NCI-H2107 treated with DMSO at 0.1 percent for 48 hours (cell line): ENCODE results near the gene CENATAC.
"Not testable (repeated sequence)": the region's sequence is repeated elsewhere in the genome, so short reads cannot be mapped to it uniquely, and the experiment has no call there.

Experiments
- DNase-seq: peaks from one replicate; lab custom pipeline; 2025; ENCODE audit not compliant: unreplicated experiment; lab: John Stamatoyannopoulos, UW

The CENATAC gene, protein sequence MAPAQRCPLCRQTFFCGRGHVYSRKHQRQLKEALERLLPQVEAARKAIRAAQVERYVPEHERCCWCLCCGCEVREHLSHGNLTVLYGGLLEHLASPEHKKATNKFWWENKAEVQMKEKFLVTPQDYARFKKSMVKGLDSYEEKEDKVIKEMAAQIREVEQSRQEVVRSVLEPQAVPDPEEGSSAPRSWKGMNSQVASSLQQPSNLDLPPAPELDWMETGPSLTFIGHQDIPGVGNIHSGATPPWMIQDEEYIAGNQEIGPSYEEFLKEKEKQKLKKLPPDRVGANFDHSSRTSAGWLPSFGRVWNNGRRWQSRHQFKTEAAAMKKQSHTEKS

DNA sequence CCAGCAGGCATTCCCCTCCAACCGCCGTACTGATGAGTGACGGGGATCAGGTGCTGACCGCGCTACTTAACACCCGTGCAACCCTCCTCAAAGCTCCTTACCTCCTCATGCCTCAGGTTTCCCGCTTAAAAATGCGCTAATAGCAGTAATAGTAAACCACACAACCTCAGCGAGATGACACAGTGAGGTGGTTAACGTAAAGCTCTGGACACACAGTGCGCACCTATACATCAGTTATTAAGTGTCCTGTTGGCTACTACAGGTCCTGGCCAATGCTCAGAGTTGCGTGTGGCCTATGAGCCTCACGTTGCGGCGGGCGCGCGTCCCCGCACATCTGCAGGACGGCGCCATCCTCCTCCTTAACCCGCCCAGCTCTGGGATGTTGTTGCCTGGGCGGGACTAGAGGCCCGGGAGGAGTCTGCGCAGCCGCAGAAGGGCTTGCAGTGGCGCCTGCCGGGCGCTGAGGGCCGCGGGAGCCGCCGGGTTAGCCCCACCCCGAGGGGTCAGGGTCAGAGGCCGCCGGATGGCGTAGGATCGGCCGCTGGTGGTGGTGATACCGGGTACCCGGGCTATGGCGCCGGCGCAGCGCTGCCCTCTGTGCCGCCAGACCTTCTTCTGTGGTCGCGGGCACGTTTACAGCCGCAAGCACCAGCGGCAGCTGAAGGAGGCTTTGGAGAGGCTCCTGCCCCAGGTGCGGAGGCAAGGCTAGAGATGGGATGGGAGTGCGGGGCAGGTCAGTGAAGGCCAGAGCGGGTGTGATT lies at the start of gene CENATAC:
CENATAC (plus strand) TSS at position 512 of the 761 bp plus-strand sequence; CDS start at position 572, 60 bp downstream.
- peak; percentile 85 for DNase-seq

DNA sequence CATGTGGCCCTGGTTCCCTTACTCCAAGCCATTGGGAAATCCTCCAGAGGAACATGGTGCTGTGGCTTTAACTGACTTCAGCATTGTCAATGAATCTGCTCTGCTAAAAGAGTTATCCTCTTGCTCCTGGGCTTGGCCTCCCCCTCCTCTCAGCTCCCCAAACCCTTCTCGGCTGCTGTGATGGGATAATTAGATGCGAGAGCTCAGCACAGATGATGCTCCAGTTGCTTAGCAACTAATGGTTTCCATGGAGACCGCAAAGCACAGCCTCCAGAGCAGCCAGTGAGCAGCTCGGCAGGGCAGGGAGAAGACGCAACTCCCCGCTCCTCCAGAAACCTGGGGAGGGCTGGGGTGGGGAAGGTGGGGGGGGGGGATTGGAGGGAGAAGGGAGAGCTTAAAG lies 44.7 kb upstream of the CENATAC start:
- DNase-seq: no peak

- DNase-seq: peak; percentile 43
Observed at GRCh38 chr11:118953976-118954375, 44.0 kb upstream of the CENATAC start.

DNA sequence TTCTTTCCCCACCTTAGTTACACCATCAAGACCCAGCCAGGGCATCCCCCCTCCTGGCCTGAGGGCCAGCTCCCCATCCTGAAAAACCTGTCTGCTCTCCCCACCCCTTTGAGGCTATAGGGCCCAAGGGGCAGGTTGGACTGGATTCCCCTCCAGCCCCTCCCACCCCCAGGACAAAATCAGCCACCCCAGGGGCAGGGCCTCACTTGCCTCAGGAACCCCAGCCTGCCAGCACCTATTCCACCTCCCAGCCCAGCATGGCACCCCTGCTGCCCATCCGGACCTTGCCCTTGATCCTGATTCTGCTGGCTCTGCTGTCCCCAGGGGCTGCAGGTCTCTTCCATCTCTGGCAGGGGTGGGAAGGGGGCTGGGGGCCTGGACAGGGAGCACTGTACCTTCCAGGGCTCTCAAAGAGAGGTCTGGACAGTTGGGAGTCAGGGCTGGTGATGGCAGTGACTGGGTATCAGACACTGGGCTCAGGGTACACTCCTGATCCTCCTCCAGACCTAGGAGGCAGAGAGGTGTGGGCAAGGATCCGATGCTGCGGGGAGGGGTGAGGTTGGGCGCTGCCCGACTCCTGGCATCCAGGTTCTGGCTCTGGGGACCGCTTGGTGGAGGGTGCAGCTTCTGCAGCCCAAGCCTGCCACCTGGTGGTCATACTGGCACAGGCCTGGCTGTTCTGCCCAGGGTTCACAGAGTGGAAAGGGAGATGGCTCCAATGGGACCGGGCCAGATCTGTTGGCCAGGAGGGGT lies 41.7 kb upstream of the CENATAC start, which contains the start of gene UPK2:
UPK2 (plus strand) TSS at position 205 of the 753 bp plus-strand sequence; CDS start at position 258, 53 bp downstream.
- peak; percentile 63 for DNase-seq

- no peak for DNase-seq
Observed at GRCh38 chr11:118956847-118957469, 41.0 kb upstream of the CENATAC start.

- no peak for DNase-seq
Observed at GRCh38 chr11:118957549-118957948, 40.4 kb upstream of the CENATAC start.

GRCh38 chr11:118957968-118958367 lies 40.0 kb upstream of the CENATAC start:
- no peak for DNase-seq

GRCh38 chr11:118958577-118958976 lies 39.4 kb upstream of the CENATAC start:
- DNase-seq: no peak

- no peak for DNase-seq
Observed at GRCh38 chr11:118961189-118961588, 36.7 kb upstream of the CENATAC start.

DNA sequence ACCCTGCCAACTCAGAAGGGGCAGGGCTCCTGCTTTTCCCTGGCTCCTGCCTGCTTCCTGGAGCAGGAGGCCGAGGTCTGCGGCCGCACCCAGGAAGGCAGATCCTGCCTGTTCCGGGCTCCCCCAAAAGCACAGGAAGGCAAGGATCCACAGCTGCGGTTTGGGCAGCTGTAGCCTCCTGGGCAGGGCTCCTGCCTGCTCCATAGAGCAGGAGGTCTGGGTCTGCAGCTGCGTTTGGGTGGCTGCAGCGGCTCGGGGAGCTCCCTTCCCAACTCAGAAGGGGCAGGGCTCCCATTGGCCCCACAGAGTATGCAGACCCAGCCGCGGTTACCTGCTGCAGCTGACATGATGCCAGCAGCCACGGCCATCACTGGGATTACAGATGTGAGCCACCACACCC lies 36.3 kb upstream of the CENATAC start:
- no peak for DNase-seq

- DNase-seq: not testable (repeated sequence)
Observed at GRCh38 chr11:118969508-118969907, 28.4 kb upstream of the CENATAC start.

DNA sequence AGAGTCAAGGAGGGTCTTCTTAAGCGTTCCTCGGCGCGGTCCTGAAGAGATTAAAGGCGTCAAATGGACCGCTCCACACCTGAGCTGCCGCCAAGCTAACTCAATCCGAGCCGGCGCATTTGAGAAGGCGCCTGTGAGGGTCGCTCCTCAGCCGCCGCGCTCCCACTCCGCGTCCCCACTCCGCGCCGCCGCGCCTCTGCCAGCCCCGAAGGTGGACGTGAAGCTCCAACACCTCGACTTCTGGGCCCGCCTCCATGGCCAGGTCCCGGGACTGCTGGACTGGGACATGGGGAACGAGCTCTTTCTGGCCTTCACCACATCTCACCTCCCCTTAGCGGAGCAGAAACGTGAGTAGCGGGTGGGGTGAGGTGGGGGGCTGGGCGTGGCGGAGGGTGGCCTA lies 26.3 kb upstream of the CENATAC start, which contains the start of gene FOXR1:
FOXR1 (plus strand) TSS at position 116 of the 400 bp plus-strand sequence; CDS start at position 287, 171 bp downstream.
- no peak for DNase-seq

- no peak for DNase-seq
Observed at GRCh38 chr11:118973985-118974384, 24.0 kb upstream of the CENATAC start.

- no peak for DNase-seq
Observed at GRCh38 chr11:118975771-118976709, 21.9 kb upstream of the CENATAC start.

DNA sequence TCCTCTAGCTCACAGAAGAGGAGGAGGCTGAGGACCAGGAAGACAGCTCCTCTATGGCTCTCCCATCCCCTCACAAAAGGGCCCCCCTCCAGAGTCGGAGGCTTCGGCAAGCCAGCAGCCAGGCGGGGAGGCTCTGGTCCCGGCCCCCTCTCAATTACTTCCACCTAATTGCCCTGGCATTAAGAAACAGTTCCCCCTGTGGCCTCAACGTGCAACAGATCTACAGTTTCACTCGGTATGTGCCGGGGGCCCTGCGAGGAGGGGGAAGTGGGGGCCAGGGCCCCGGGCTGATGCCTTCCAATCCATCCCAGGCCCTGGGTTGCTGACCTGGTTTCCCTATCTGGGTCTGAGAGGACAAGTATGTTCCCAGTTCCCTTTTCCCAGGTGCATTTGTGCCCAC lies 18.5 kb upstream of the CENATAC start:
- DNase-seq: no peak

- DNase-seq: no peak
Observed at GRCh38 chr11:118980191-118980881, 17.6 kb upstream of the CENATAC start.

- DNase-seq: not testable (repeated sequence)
Observed at GRCh38 chr11:118984337-118984736, 13.6 kb upstream of the CENATAC start.

DNA sequence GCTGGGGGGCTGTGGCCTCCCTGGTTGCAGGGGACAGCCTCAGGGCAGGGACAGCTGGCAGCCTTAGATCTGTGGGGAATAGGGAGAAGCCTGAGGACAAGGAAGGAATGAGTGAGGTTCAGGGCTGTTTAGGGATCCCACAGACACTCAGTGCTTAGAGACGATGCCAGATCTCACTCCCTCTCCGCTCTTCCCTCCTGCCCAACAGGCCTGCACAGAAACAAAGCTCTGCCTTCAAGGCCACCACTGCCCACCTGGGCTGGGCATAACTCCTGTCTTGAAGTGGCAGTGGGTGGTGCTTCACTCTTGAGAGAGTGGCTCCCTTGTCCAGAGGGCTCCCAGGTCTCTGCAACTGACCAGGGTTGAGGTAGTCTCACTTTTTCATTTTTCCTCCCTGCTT lies 13.1 kb upstream of the CENATAC start:
- DNase-seq: no peak

DNA sequence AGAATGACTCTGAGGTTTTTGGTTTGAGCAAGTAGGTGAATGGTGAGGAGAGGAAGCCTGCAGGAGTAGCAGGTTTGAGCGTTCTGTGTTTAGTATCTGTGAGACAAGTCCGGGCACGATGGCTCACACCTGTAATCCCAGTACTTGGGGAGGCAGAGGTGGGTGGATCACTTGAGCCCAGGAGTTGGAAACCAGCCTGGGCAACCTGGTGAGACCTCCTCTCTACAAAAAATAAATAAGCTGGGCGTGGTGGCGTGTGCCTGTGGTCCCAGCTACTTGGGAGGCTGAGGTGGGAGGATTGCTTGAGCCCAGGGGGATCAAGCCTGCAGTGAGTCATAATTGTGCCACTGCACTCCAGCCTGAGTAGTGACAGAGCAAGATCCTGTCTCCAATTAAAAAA lies 9.7 kb upstream of the CENATAC start:
- peak; percentile 37 for DNase-seq
